HepG2 (cell line): Measurements from ENCODE around the gene AP5Z1. TPM values are rescaled to one million over a fixed set of nuclear protein-coding genes. Genes with fewer than 3 reads are reported as not detected.

Experiments used
- ATAC-seq: fragments of 200-7000 bp; cut with Tn5 transposase; 3 replicates; pipeline ENCODE4 v1.9.1; 2020; ENCODE audit warnings: mild to moderate bottlenecking, moderate library complexity
- BruUV-seq: library from RNA; stranded (reverse); fragments of 400-500 nt; replicated peaks from 2 replicates; lab custom pipeline; 2021; lab: Mats Ljungman, UMichigan
- CTCF ChIA-PET: fragments of 300-600 bp; formaldehyde crosslinking; extraction: SDS; loops from one replicate; lab custom pipeline; 2021; ENCODE audit warnings: low total read pairs, inconsistent platforms, low intra/inter-chr PET ratio; lab: Yijun Ruan, JAX
- POLR2A ChIA-PET: fragments of 350-600 bp; sonication (Branson Sonifier 250); formaldehyde crosslinking; loops from one replicate; lab custom pipeline; 2020; ENCODE audit warnings: antibody characterized with exemption, inconsistent platforms; lab: Yijun Ruan, JAX
- DNase-seq: peaks from one replicate; pipeline ENCODE4 v3.0.0-alpha.2; 2015; ENCODE audit warnings: low spot score
- FAIRE-seq: peaks from 3 replicates; lab custom pipeline; 2011; peaks lifted over from hg19 to GRCh38; lab: Jason Lieb, UNC
- H2AFZ ChIP-seq: one replicate; pipeline ENCODE4 v1.6.1; 2011; ENCODE audit warnings: low read length, inconsistent platforms
- H3K27ac ChIP-seq: fragments of 300-600 bp; 3 replicates; pipeline ENCODE4 v1.8.0; 2011; ENCODE audit warnings: mixed run types, mild to moderate bottlenecking, mixed read lengths, low read length, inconsistent platforms; ENCODE audit not compliant: insufficient read depth; ENCODE audit errors: extremely low read length
- H3K27me3 ChIP-seq, 2 experiments: fragments of 200-600 bp in 1 of 2; 2 replicates in 1 of 2; 3 replicates in 1 of 2; pipeline versions ENCODE4 v1.6.0 to v1.8.0; 2011; ENCODE audit warnings: low read length in 2 of 2, mild to moderate bottlenecking in 2 of 2, moderate library complexity in 2 of 2, inconsistent platforms in 1 of 2; ENCODE audit not compliant: insufficient read depth in 2 of 2, control insufficient read depth in 1 of 2
- H3K36me3 ChIP-seq, 2 experiments: fragments of 200-600 bp in 1 of 2; replicated peaks in 1 of 2; 2 replicates in 1 of 2; 3 replicates in 1 of 2; pipeline versions ENCODE4 v1.5.1 to v1.8.0; 2011; ENCODE audit warnings: low read length in 2 of 2, inconsistent platforms in 1 of 2; ENCODE audit not compliant: insufficient read depth in 2 of 2, control insufficient read depth in 1 of 2
- H3K4me1 ChIP-seq: 2 replicates; pipeline ENCODE4 v1.5.1; 2012; ENCODE audit warnings: low read length, inconsistent platforms; ENCODE audit not compliant: insufficient read depth
- H3K4me2 ChIP-seq: 2 replicates; pipeline ENCODE4 v1.6.0; 2011; ENCODE audit warnings: low read depth, low read length, inconsistent platforms
- H3K4me3 ChIP-seq, 3 experiments: fragments of 200-600 bp in 1 of 3; sonication (generic), shearing (Covaris generic) in 1 of 3; replicated peaks in 1 of 3; 2 replicates each; pipeline ENCODE4 v1.5.1; 2011 to 2016; ENCODE audit warnings: low read length in 3 of 3, inconsistent platforms in 2 of 3, low read depth in 2 of 3, mild to moderate bottlenecking in 2 of 3, control low read depth in 1 of 3, mixed read lengths in 1 of 3; ENCODE audit not compliant: insufficient read depth in 1 of 3
- H3K79me2 ChIP-seq: one replicate; pipeline ENCODE4 v1.6.1; 2011; ENCODE audit warnings: low read length, inconsistent platforms; ENCODE audit not compliant: insufficient read depth
- H3K9ac ChIP-seq: 2 replicates; pipeline ENCODE4 v1.6.0; 2011; ENCODE audit warnings: mild to moderate bottlenecking, low read depth, low read length, inconsistent platforms; ENCODE audit not compliant: insufficient read depth
- H3K9me3 ChIP-seq: 2 replicates; pipeline ENCODE4 v1.5.1; 2012; ENCODE audit warnings: mild to moderate bottlenecking, low read length
- H4K20me1 ChIP-seq: 2 replicates; pipeline ENCODE4 v1.6.0; 2011; ENCODE audit warnings: inconsistent platforms, mild to moderate bottlenecking, low read length, moderate library complexity; ENCODE audit not compliant: insufficient read depth
- AGO2 ChIP-seq: fragments of 200-400 bp; formaldehyde crosslinking; optimal IDR thresholded peaks from 2 replicates; pipeline ENCODE3; 2017; ENCODE audit warnings: mild to moderate bottlenecking, low read depth, low read length, moderate library complexity
- FOXK1 ChIP-seq: sonication (generic); formaldehyde crosslinking; IDR thresholded peaks from 2 replicates; pipeline ENCODE4 v1.4.0; 2020; ENCODE audit warnings: low read depth, missing genetic modification reagents, borderline replicate concordance
- HDAC2 ChIP-seq: sonication (generic); formaldehyde crosslinking; IDR thresholded peaks from 2 replicates; pipeline ENCODE4 v1.4.0; 2020; ENCODE audit warnings: missing genetic modification reagents
- KLF13 ChIP-seq: sonication (generic); formaldehyde crosslinking; IDR thresholded peaks from 2 replicates; pipeline ENCODE4 v1.4.0; 2020; ENCODE audit warnings: mild to moderate bottlenecking, missing genetic modification reagents
- KLF16 ChIP-seq, 2 experiments: sonication (generic) in 1 of 2; formaldehyde crosslinking in 1 of 2; IDR thresholded peaks; 2 replicates each; pipeline versions ENCODE4 v1.6.1 to v1.8.0; 2016 to 2023; ENCODE audit warnings: missing genetic modification reagents in 2 of 2, missing compliant biosample characterization in 1 of 2
- NBN ChIP-seq: fragments of 450-650 bp; conservative IDR thresholded peaks from 2 replicates; pipeline ENCODE4 v1.6.1; 2017
- PLRG1 ChIP-seq: fragments of 450-650 bp; conservative IDR thresholded peaks from 2 replicates; pipeline ENCODE4 v1.6.1; 2016
- TBX2 ChIP-seq: sonication (generic); formaldehyde crosslinking; IDR thresholded peaks from 2 replicates; pipeline ENCODE4 v1.5.0; 2020; ENCODE audit warnings: missing genetic modification reagents, mild to moderate bottlenecking, borderline replicate concordance
- TCF12 ChIP-seq, 2 experiments: fragments of 450-650 bp in 1 of 2; sonication (generic) in 1 of 2; formaldehyde crosslinking in 1 of 2; IDR thresholded peaks; 2 replicates each; pipeline versions ENCODE4 v1.6.1 to v1.8.0; 2017 to 2022; ENCODE audit warnings: antibody characterized with exemption in 1 of 2, mild to moderate bottlenecking in 1 of 2, missing genetic modification reagents in 1 of 2, moderate library complexity in 1 of 2
- ZNF788 ChIP-seq: sonication (generic); formaldehyde crosslinking; IDR thresholded peaks from 2 replicates; pipeline ENCODE4 v1.5.0; 2020; ENCODE audit warnings: mild to moderate bottlenecking, missing genetic modification reagents, borderline replicate concordance
- WGBS: methylation state at CpG from one replicate; pipeline ENCODE4 v1.1.6; 2017; ENCODE audit warnings: low lambda C conversion rate; 5-methylcytosine and 5-hydroxymethylcytosine counted together
- in situ Hi-C: cut with HindIII; loops from 2 replicates; pipeline ENCODE4 v1.10.0; 2017; ENCODE audit warnings: low pct_unique_long_range_greater_than_20kb; ENCODE audit not compliant: extremely low pct_ligation_motif_present
- intact Hi-C: fragments of 100-400 bp; cut with micrococcal nuclease; formaldehyde crosslinking; loops from one replicate; pipeline ENCODE4 v1.10.0; 2022; ENCODE audit not compliant: unreplicated experiment
- polyA plus RNA-seq, 8 experiments: library from polyadenylated mRNA; depleted of rRNA in 3 of 8; stranded (reverse) in 7 of 8; unstranded in 1 of 8; fragments of >200 nt; fragmentation: Illumina TruSeq in 4 of 8; extraction: Trizol in 4 of 8; gene quantifications; 2 replicates each; pipeline versions ENCODE4 v1.2.1 to v1.2.3, GENCODE V29; 2011 to 2016; ENCODE audit warnings: low read depth in 4 of 8, missing spikeins in 1 of 8, mixed read lengths in 1 of 8; ENCODE audit not compliant: insufficient read depth in 1 of 8
- total RNA-seq, 5 experiments: library from RNA; depleted of rRNA; stranded (reverse); fragments of >200 nt; fragmentation: Illumina TruSeq; extraction: Trizol; gene quantifications; 2 replicates each; pipeline ENCODE4 v1.2.3, GENCODE V29; 2016; ENCODE audit warnings: low read depth in 1 of 5
- TF ChIP-seq, protein P1 (sequence below): sonication (generic); formaldehyde crosslinking; IDR thresholded peaks from 2 replicates; pipeline ENCODE4 v1.4.0; 2020; ENCODE audit warnings: missing genetic modification reagents
- TF ChIP-seq, protein P2 (sequence below): sonication (generic); formaldehyde crosslinking; IDR thresholded peaks from 2 replicates; pipeline ENCODE4 v1.5.0; 2020; ENCODE audit warnings: mild to moderate bottlenecking, missing genetic modification reagents, borderline replicate concordance
- TF ChIP-seq, protein P3 (sequence below): sonication (generic); formaldehyde crosslinking; IDR thresholded peaks from 2 replicates; pipeline ENCODE4 v1.5.1; 2020; ENCODE audit warnings: mild to moderate bottlenecking, missing genetic modification reagents, moderate library complexity

The AP5Z1 gene
- total and polyA plus RNA-seq, 2 of the 13 experiments (the other 11 are each of a cell fraction or from before 2014, with no cell fraction given) = 9.3 to 15.1 TPM

DNA sequence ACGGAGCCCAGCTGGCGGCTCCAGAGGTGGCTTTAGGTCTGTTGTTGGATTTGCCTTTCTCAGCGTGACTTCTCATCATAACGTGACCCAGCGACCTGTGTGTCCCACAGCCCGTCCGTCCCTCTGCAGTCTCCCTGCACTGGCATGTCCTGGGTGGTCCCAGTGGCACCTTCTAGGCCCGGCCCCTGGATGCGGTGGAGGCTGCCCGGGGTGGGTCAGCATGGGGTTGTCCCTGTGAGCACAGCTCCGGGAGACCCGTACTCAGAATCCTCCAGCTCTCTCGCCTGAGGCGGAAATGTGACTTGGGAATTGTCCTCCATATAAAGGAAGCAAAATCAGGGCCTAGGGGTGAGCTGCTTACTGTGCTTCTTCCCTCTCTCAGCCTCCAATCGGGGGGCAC, 25.6 kb upstream of the AP5Z1 start (continued):
- no peak for TF ChIP-seq NBN
- no peak for TF ChIP-seq PLRG1
- TF ChIP-seq, protein P1, sequence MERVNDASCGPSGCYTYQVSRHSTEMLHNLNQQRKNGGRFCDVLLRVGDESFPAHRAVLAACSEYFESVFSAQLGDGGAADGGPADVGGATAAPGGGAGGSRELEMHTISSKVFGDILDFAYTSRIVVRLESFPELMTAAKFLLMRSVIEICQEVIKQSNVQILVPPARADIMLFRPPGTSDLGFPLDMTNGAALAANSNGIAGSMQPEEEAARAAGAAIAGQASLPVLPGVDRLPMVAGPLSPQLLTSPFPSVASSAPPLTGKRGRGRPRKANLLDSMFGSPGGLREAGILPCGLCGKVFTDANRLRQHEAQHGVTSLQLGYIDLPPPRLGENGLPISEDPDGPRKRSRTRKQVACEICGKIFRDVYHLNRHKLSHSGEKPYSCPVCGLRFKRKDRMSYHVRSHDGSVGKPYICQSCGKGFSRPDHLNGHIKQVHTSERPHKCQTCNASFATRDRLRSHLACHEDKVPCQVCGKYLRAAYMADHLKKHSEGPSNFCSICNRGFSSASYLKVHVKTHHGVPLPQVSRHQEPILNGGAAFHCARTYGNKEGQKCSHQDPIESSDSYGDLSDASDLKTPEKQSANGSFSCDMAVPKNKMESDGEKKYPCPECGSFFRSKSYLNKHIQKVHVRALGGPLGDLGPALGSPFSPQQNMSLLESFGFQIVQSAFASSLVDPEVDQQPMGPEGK (CRISPR knock-in tag) = no peak
- no peak for TF ChIP-seq FOXK1 (CRISPR knock-in tag)
- TF ChIP-seq HDAC2 (CRISPR knock-in tag) = no peak
- TF ChIP-seq TCF12 (IDR thresholded peaks at IDR 0.05) = no peak
- no peak for TF ChIP-seq TCF12 (CRISPR knock-in tag; IDR thresholded peaks at IDR 0.05)
- TF ChIP-seq, protein P2, sequence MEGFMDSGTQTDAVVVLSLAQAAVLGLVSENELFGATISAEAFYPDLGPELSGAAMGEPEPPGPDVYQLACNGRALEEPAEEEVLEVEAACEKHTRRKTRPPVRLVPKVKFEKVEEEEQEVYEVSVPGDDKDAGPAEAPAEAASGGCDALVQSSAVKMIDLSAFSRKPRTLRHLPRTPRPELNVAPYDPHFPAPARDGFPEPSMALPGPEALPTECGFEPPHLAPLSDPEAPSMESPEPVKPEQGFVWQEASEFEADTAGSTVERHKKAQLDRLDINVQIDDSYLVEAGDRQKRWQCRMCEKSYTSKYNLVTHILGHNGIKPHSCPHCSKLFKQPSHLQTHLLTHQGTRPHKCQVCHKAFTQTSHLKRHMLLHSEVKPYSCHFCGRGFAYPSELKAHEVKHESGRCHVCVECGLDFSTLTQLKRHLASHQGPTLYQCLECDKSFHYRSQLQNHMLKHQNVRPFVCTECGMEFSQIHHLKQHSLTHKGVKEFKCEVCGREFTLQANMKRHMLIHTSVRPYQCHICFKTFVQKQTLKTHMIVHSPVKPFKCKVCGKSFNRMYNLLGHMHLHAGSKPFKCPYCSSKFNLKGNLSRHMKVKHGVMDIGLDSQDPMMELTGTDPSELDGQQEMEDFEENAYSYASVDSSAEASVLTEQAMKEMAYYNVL (CRISPR knock-in tag) = no peak
- no peak for TF ChIP-seq KLF16 (CRISPR knock-in tag; IDR thresholded peaks at IDR 0.05)

DNA sequence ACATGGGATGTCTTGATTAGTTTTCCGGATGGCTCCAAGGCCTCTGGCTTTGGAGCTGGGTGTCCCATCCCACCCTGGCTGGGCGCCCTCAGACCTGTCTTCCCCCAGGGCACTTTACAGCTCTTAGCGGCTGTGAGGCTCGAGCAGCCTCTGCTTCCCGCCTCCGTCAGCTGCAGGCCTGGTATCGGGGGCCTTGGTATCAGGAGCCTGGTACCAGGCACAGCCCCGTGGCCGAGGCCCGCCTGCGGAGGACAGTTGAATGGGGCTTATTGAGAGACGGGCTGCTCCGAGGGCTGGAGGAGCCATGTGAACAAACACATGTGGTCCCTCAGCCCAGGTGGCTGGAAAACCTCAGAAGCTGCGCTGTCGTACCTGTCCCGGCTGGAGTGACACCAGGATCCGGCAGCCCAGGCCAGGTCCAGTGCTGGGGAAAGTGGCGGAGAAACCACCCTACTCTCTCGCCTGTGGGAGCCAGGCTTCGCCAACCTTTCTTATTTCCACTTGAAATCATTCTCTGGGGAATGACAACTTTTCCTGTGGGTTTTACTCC, 23.9 kb upstream of the AP5Z1 start:
- in situ Hi-C loops (loop anchor here (5.0 to 25.0 kb wide), 2 partner anchors 69 to 139 kb away; partner anchors contain the start of gene FOXK1), intact Hi-C loops (no loop called here)
- Histone ChIP-seq H3K27ac (no peak overlapping the region), H3K27me3 (no peaks in the 10 kb centered on the region), H3K36me3 (peaks cover 23 to 72% of the 10 kb centered on the region in 2 experiments; a peak in 4 of 5 replicates), H4K20me1 (peaks cover 16% of the 10 kb centered on the region; the same call in 1 of the 2 replicates), H3K9ac (no peak overlapping the region), H3K4me2 (no peak overlapping the region), H3K79me2 (peaks cover 24% of the 10 kb centered on the region), H3K4me3 (no peak overlapping the region), H3K9me3 (no peaks in the 10 kb centered on the region), H2AFZ (no peak overlapping the region), H3K4me1 (peaks cover 13% of the 10 kb centered on the region; the same call in 1 of the 2 replicates)
- DNase-seq = no peak
- TF ChIP-seq AGO2 (peak; percentile 25), KLF13 (CRISPR knock-in tag) (no peak), TBX2 (CRISPR knock-in tag) (peak; percentile 19; the same call in 1 of the 2 replicates), ZNF788 (CRISPR knock-in tag) (peak; percentile 24; the same call in 1 of the 2 replicates)
- TF ChIP-seq, protein P3, sequence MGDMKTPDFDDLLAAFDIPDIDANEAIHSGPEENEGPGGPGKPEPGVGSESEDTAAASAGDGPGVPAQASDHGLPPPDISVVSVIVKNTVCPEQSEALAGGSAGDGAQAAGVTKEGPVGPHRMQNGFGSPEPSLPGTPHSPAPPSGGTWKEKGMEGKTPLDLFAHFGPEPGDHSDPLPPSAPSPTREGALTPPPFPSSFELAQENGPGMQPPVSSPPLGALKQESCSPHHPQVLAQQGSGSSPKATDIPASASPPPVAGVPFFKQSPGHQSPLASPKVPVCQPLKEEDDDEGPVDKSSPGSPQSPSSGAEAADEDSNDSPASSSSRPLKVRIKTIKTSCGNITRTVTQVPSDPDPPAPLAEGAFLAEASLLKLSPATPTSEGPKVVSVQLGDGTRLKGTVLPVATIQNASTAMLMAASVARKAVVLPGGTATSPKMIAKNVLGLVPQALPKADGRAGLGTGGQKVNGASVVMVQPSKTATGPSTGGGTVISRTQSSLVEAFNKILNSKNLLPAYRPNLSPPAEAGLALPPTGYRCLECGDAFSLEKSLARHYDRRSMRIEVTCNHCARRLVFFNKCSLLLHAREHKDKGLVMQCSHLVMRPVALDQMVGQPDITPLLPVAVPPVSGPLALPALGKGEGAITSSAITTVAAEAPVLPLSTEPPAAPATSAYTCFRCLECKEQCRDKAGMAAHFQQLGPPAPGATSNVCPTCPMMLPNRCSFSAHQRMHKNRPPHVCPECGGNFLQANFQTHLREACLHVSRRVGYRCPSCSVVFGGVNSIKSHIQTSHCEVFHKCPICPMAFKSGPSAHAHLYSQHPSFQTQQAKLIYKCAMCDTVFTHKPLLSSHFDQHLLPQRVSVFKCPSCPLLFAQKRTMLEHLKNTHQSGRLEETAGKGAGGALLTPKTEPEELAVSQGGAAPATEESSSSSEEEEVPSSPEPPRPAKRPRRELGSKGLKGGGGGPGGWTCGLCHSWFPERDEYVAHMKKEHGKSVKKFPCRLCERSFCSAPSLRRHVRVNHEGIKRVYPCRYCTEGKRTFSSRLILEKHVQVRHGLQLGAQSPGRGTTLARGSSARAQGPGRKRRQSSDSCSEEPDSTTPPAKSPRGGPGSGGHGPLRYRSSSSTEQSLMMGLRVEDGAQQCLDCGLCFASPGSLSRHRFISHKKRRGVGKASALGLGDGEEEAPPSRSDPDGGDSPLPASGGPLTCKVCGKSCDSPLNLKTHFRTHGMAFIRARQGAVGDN (CRISPR knock-in tag) = peak; percentile 18; the same call in 1 of the 2 replicates
- ChIA-PET POLR2A (no interaction called here), CTCF (interaction anchor here (3.5 kb wide), 1 partner anchor 141 kb away, joined by 25 read pairs; no protein-coding TSS in a partner anchor)
- no peak for ATAC-seq
- no TSS peak for BruUV-seq
- 97% methylated on average over 12 of the region's 20 CpGs for WGBS
- FAIRE-seq = no peak
